GM23338 (cell line): ENCODE data around the gene MAGEH1.

Experiments used
- EZH2phosphoT487 ChIP-seq: fragments of 200-600 bp; sonication (generic); IDR thresholded peaks from one replicate; pipeline ENCODE4 v1.8.1; 2018; ENCODE audit warnings: antibody characterized with exemption; ENCODE audit not compliant: unreplicated experiment
- NANOG ChIP-seq: IDR thresholded peaks from 2 replicates; pipeline ENCODE4 v1.6.1; 2016; ENCODE audit warnings: antibody characterized with exemption, borderline replicate concordance
- POLR2AphosphoS5 ChIP-seq: IDR thresholded peaks from 2 replicates; pipeline ENCODE4 v1.6.1; 2016; ENCODE audit warnings: antibody characterized with exemption, low read depth

- TF ChIP-seq NANOG (no peak), POLR2AphosphoS5 (no peak), EZH2phosphoT487 (no peak)
Observed at GRCh38 chrX:55450259-55450658, 1.7 kb upstream of the MAGEH1 start.
